HG03196 (cell line): ENCODE results near the gene ELMOD3.
"Not testable (repeated sequence)": the region's sequence is repeated elsewhere in the genome, so short reads cannot be mapped to it uniquely, and the experiment has no call there.

Experiments
- ATAC-seq: cut with Tn5 transposase; IDR thresholded peaks from one replicate; pipeline ENCODE4 v1.9.1; 2021; ENCODE audit not compliant: unreplicated experiment

The ELMOD3 gene

DNA sequence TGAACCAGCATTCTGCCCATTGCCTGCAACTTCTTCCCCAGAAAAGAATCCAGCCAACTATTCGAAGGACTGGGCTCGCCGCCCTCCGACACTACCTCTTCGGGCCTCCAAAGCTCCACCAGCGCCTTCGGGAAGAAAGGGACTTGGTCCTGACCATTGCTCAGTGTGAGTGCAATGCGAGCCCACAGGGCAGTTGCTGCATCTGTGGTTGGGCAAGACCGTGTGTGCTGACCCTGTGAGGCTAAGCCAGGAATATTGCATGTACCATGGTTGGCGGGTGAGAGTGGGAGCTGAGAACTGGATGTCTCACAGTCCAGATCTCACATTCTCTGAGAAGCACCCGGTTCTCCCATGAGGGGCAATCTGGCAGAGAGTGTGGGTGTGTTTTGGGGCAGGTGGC is 16.5 kb downstream of the ELMOD3 start:
- ATAC-seq, result no peak

- no peak for ATAC-seq
Measured at GRCh38 chr2:85376291-85377065, 21.9 kb downstream of the ELMOD3 start.

DNA sequence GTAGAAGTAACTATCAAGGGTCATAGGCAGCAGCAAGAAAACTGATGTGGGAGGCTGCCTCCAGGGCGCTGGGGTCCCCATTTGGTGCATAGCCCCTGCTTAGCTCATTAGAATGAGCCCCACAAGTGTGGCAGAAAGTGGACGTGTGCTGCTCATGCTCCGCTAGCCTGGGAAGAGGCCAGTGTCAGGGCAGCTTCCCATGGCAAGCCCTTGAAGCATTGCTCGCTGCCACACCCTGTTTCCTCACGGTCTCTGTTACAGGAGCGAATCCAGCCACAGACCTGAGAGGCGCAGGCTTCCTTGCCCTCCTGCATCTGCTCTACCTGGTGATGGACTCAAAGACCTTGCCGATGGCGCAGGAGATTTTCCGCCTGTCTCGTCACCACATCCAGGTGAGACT is 22.5 kb downstream of the ELMOD3 start:
- ATAC-seq, result no peak

DNA sequence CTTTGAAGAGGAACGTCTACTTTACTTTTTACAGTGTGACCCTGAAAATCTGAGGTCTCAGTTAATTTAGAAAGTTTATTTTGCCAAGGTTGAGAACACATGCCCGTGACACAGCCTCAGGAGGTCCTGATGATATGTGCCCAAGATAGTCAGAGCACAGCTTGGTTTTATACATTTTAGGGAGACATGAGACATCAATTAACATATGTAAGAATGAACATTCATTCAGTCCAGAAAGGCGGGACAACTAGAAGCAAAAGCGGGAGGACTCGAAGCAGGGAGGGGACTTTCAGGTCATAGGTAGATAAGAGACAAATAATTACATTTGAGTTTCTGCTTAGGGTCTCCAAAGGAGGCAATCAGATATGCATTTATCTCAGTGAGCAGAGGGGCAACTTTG is 23.7 kb downstream of the ELMOD3 start:
- no peak for ATAC-seq

DNA sequence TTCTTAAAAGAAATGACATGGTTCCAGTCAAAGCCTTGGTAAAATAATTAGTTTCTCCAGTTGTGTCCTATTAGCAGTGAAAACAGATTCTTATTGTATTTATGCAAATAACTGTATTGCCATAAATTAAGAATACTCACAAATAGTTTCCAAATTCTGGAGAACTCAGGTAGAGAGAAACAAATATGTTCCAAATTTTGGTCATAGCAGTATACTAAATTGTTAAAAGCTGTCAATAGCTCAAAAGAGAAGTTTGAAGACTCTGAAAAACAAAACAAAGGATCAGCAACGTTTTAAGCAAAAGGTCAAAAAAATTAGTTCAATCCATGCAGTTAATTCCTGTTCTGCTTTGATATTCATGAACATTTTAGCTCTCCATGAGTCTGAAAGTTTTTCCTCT is 25.5 kb downstream of the ELMOD3 start:
- no peak for ATAC-seq

DNA sequence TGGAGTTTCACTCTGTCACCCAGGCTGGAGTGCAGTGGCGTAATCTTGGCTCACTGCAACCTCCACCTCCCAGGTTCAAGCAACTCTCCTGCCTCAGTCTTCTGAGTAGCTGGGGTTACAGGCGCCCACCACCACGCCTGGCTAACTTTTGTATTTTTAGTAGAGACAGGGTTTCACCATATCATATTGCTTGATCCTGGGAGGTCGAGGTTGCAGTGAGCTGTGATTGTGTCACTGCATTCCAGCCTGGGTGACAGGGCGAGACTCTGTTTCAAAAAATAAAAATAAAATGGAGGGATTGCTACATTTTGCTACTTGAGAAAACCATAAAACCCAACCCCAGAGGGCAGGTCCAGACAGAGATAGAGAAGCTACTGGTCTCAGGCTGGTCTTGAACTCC is 28.6 kb downstream of the ELMOD3 start:
- not testable (repeated sequence) for ATAC-seq

- no peak for ATAC-seq
Measured at GRCh38 chr2:85383850-85384249, 29.3 kb downstream of the ELMOD3 start.

DNA sequence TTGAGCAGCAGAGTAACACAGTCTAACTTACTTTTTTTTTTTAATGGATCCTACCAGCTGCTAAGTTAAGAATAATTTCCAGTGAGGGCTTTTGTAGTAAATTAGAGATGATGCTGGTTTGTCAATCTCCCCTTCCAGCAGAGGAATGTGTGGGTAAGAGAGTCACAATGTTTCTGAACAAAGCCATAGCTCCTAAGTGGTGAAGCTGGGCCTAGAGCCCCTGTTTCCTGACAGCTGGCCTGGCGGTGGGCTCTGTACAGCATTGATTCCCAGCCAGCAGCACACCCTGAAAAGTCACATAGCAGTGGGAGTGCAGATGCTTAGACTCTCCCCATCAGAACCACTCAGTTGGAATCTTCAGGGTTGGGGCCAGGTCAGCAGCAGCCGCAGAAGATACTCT is 31.2 kb downstream of the ELMOD3 start:
- ATAC-seq, result no peak

DNA sequence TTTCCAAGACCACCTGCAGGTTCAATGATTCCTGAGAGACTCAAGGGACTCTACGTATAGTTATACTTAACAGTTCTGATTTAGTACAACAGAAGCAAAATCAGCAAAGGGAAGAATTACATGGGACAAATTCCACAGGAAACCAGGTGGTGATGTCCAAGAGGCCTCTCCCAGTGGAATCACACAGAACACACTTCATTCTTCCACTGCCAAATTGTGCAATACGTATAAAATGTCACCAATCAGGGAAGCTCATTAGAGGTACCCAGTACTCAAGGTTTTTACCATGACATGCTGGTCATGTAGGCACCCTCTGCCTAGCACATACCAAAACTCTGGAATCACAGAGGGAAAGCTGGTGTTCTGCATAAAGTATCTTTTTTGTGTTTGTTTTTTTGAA is 33.2 kb downstream of the ELMOD3 start:
- no peak for ATAC-seq

GRCh38 chr2:85388878-85389538 is 34.4 kb downstream of the ELMOD3 start:
- no peak for ATAC-seq

DNA sequence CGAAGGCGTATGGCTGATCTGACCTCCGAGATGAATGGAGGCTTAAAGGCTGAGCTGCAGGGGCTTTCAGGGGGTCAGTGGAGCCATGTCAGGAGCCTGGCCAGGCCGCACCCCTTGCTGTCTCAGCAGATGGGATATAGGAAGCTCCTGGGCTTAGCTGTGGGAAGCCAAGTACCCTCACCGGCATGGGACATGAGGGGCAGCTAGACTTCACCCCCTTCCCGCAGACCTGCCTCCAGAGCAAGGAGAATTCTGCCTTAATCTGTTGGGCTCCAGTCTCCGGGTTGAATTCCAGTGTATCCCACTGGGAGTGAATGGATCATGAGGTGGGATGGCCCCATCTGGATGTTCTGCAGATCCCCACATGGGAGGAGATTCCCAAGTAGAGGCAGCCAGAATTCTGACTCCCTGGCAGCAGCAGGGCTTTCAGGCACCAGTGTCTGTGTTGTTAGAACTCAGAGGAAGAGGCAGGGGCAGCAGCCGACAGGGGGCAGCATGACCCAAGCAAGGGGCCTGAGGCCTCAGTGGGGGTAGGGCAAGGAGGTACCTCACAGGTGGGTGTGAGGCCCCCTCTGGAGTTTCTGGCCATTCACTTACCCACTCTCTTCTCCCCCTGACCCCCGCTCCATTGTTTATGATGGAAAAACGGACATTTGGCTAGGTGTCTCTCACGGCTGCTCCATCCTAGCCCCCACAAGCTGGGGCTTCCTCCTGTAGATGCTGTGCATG is 36.5 kb downstream of the ELMOD3 start:
- no peak for ATAC-seq

GRCh38 chr2:85393836-85394235 is 39.3 kb downstream of the ELMOD3 start:
- ATAC-seq, result no peak

DNA sequence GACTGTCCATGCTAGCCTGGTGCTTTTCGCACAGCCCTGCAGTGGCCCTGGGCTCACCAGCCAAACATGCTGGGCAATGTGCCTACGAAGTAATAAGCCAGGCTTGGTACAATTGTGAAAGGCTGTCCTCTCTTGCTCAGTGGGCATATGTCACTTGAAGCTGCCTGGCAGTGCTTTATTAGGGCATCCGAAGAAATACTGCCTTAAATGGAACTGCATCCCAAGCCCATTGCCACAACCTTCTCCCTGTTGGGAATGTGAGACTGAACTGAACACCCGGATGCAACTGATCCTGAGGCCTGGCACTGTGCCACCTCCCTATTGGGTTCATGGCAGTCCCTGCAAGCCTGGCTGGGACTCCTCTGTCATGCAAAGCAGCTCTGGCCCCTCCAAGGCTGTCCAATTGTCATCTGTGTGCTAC is 39.7 kb downstream of the ELMOD3 start:
- no peak for ATAC-seq

GRCh38 chr2:85394976-85395375 is 40.4 kb downstream of the ELMOD3 start:
- ATAC-seq, result no peak

GRCh38 chr2:85395912-85396475 is 41.4 kb downstream of the ELMOD3 start:
- ATAC-seq, result no peak

- ATAC-seq, result no peak
Measured at GRCh38 chr2:85396531-85397470, 42.2 kb downstream of the ELMOD3 start.

- no peak for ATAC-seq
Measured at GRCh38 chr2:85397925-85398331, 43.4 kb downstream of the ELMOD3 start.

GRCh38 chr2:85398426-85399182 is 44.0 kb downstream of the ELMOD3 start:
- ATAC-seq, result no peak

GRCh38 chr2:85399183-85399455 is 44.5 kb downstream of the ELMOD3 start:
- ATAC-seq, result no peak

GRCh38 chr2:85400023-85400422 is 45.5 kb downstream of the ELMOD3 start:
- ATAC-seq, result no peak
